ENCODE data around the gene KRT6A.

The KRT6A gene

GRCh38 chr12:52535574-52535973 lies 42.5 kb upstream of the KRT6A start:
- H3K9me3 ChIP-seq (replicated peaks; ENCODE audit: insufficient read depth, low read length), result no peaks in the 10 kb centered on the region
- H3K4me2 ChIP-seq (ENCODE audit: low read depth, low read length), result no peak overlapping the region
- H2AFZ ChIP-seq (ENCODE audit: low read length), result no peak overlapping the region
- H3K79me2 ChIP-seq (ENCODE audit: low read length), result no peaks in the 10 kb centered on the region
- TF ChIP-seq CTCF (IDR thresholded peaks at IDR 0.05; ENCODE audit: low read length) (no peak), EZH2phosphoT487 (IDR thresholded peaks at IDR 0.05; ENCODE audit: low read length) (no peak), EZH2 (optimal IDR thresholded peaks at IDR 0.05; ENCODE audit: low read depth, low read length) (no peak)
- peaks cover 35% of the 10 kb centered on the region for H3K27me3 ChIP-seq (replicated peaks; ENCODE audit: insufficient read depth, low read length)
- no peak overlapping the region for H3K9ac ChIP-seq (ENCODE audit: low read length)
- H3K4me3 ChIP-seq (ENCODE audit: low read length), result no peak overlapping the region
- no peaks in the 10 kb centered on the region for H3F3A ChIP-seq (ENCODE audit: insufficient read depth, low read length)
- no peak for DNase-seq
- no peaks in the 10 kb centered on the region for H3K4me1 ChIP-seq (ENCODE audit: low read length)
- H3K27ac ChIP-seq (ENCODE audit: low read length), result no peak overlapping the region
- H3K9me2 ChIP-seq (replicated peaks; ENCODE audit: insufficient read depth, low read length), result no peaks in the 10 kb centered on the region
- H3K36me3 ChIP-seq (replicated peaks; ENCODE audit: insufficient read depth, low read length), result no peaks in the 10 kb centered on the region
- H4K20me1 ChIP-seq (ENCODE audit: insufficient read depth, low read length), result no peaks in the 10 kb centered on the region

- no peak for DNase-seq
- Histone ChIP-seq H3K9ac (ENCODE audit: low read length) (no peak overlapping the region), H3K36me3 (replicated peaks; ENCODE audit: insufficient read depth, low read length) (no peaks in the 10 kb centered on the region), H2AFZ (ENCODE audit: low read length) (no peak overlapping the region), H3K4me1 (ENCODE audit: low read length) (no peaks in the 10 kb centered on the region), H3K9me3 (replicated peaks; ENCODE audit: insufficient read depth, low read length) (no peaks in the 10 kb centered on the region), H3F3A (ENCODE audit: insufficient read depth, low read length) (no peaks in the 10 kb centered on the region), H3K27me3 (replicated peaks; ENCODE audit: insufficient read depth, low read length) (peaks cover 37% of the 10 kb centered on the region), H3K9me2 (replicated peaks; ENCODE audit: insufficient read depth, low read length) (no peaks in the 10 kb centered on the region), H3K27ac (ENCODE audit: low read length) (no peak overlapping the region), H4K20me1 (ENCODE audit: insufficient read depth, low read length) (no peaks in the 10 kb centered on the region), H3K4me3 (ENCODE audit: low read length) (no peak overlapping the region), H3K4me2 (ENCODE audit: low read depth, low read length) (no peak overlapping the region), H3K79me2 (ENCODE audit: low read length) (no peaks in the 10 kb centered on the region)
- TF ChIP-seq EZH2 (optimal IDR thresholded peaks at IDR 0.05; ENCODE audit: low read depth, low read length) (no peak), CTCF (IDR thresholded peaks at IDR 0.05; ENCODE audit: low read length) (no peak), EZH2phosphoT487 (IDR thresholded peaks at IDR 0.05; ENCODE audit: low read length) (no peak)
Observed at GRCh38 chr12:52534482-52534881, 41.4 kb upstream of the KRT6A start.

- no peaks in the 10 kb centered on the region for H3F3A ChIP-seq (ENCODE audit: insufficient read depth, low read length)
- H3K27ac ChIP-seq (ENCODE audit: low read length), result no peak overlapping the region
- H3K9ac ChIP-seq (ENCODE audit: low read length), result no peak overlapping the region
- H3K4me2 ChIP-seq (ENCODE audit: low read depth, low read length), result no peak overlapping the region
- DNase-seq, result no peak
- no peaks in the 10 kb centered on the region for H3K79me2 ChIP-seq (ENCODE audit: low read length)
- H3K36me3 ChIP-seq (replicated peaks; ENCODE audit: insufficient read depth, low read length), result no peaks in the 10 kb centered on the region
- no peaks in the 10 kb centered on the region for H3K4me1 ChIP-seq (ENCODE audit: low read length)
- TF ChIP-seq EZH2 (optimal IDR thresholded peaks at IDR 0.05; ENCODE audit: low read depth, low read length) (no peak), CTCF (IDR thresholded peaks at IDR 0.05; ENCODE audit: low read length) (no peak), EZH2phosphoT487 (IDR thresholded peaks at IDR 0.05; ENCODE audit: low read length) (no peak)
- no peaks in the 10 kb centered on the region for H3K9me2 ChIP-seq (replicated peaks; ENCODE audit: insufficient read depth, low read length)
- H3K27me3 ChIP-seq (replicated peaks; ENCODE audit: insufficient read depth, low read length), result peaks cover 40% of the 10 kb centered on the region
- H4K20me1 ChIP-seq (ENCODE audit: insufficient read depth, low read length), result no peaks in the 10 kb centered on the region
- no peak overlapping the region for H3K4me3 ChIP-seq (ENCODE audit: low read length)
- H3K9me3 ChIP-seq (replicated peaks; ENCODE audit: insufficient read depth, low read length), result no peaks in the 10 kb centered on the region
- no peak overlapping the region for H2AFZ ChIP-seq (ENCODE audit: low read length)
Observed at GRCh38 chr12:52533686-52534470, 40.8 kb upstream of the KRT6A start.

Data from MM.1S (cell line).